SK-N-SH (cell line): ENCODE data around the gene MAMDC2.

Source experiments
- CTCF ChIP-seq: fragments of 200-600 bp; sonication (generic); IDR thresholded peaks from 2 replicates; pipeline ENCODE4 v1.6.1; 2017; ENCODE audit warnings: antibody characterized with exemption, mild to moderate bottlenecking, moderate library complexity
- EZH2phosphoT487 ChIP-seq: fragments of 200-600 bp; sonication (generic); IDR thresholded peaks from 2 replicates; pipeline ENCODE4 v1.6.1; 2017; ENCODE audit warnings: low read depth, mixed run types, mild to moderate bottlenecking, antibody characterized with exemption, moderate library complexity, borderline replicate concordance
- GABPA ChIP-seq: IDR thresholded peaks from 2 replicates; pipeline ENCODE4 v1.4.0; 2012; ENCODE audit warnings: low read depth, mild to moderate bottlenecking
- JUND ChIP-seq: IDR thresholded peaks from 2 replicates; pipeline ENCODE4 v1.4.0; 2012
- MAX ChIP-seq: IDR thresholded peaks from 2 replicates; pipeline ENCODE4 v1.4.0; 2012; ENCODE audit warnings: low read depth
- POLR2AphosphoS5 ChIP-seq: IDR thresholded peaks from 2 replicates; pipeline ENCODE4 v1.6.1; 2012; ENCODE audit warnings: low read depth, low read length
- RCOR1 ChIP-seq: fragments of 150-350 bp; IDR thresholded peaks from 2 replicates; pipeline ENCODE4 v1.6.1; 2017; ENCODE audit warnings: antibody characterized with exemption, low read length
- RFX5 ChIP-seq: IDR thresholded peaks from 2 replicates; pipeline ENCODE4 v1.6.1; 2012; ENCODE audit warnings: mild to moderate bottlenecking, improper control_type of control experiment, low read length
- YY1 ChIP-seq: IDR thresholded peaks from 2 replicates; pipeline ENCODE4 v1.4.0; 2012; ENCODE audit warnings: low read depth, mild to moderate bottlenecking

GRCh38 chr9:70013598-70014196 is 30.0 kb upstream of the MAMDC2 start:
- TF ChIP-seq EZH2phosphoT487 (no peak), POLR2AphosphoS5 (peak; percentile 96), JUND (peak; percentile 90), GABPA (peak; percentile 13; the same call in 1 of the 2 replicates), CTCF (no peak), YY1 (no peak), MAX (peak; percentile 79), RFX5 (no peak), RCOR1 (peak; percentile 96)
